Nephron (organoid): ENCODE data around the gene MITF.

Experiments used
- H3K27ac Mint-ChIP-seq, 3 experiments: 2 replicates each; pipeline ENCODE4 v1.8.0; 2020; ENCODE audit warnings: mixed read lengths in 3 of 3, mild to moderate bottlenecking in 2 of 3, moderate library complexity in 1 of 3
- H3K27me3 Mint-ChIP-seq: 2 replicates; pipeline ENCODE4 v1.8.0; 2021; ENCODE audit warnings: low read depth, mild to moderate bottlenecking, moderate library complexity, mixed read lengths
- H3K36me3 Mint-ChIP-seq: 2 replicates; pipeline ENCODE4 v1.8.0; 2020; ENCODE audit warnings: low read depth, mixed read lengths
- H3K4me1 Mint-ChIP-seq: 2 replicates; pipeline ENCODE4 v1.8.0; 2020; ENCODE audit warnings: mixed read lengths
- H3K4me3 Mint-ChIP-seq, 3 experiments: 2 replicates each; pipeline ENCODE4 v1.8.0; 2020; ENCODE audit warnings: mild to moderate bottlenecking in 3 of 3, mixed read lengths in 3 of 3, moderate library complexity in 2 of 3
- H3K9me3 Mint-ChIP-seq: 2 replicates; pipeline ENCODE4 v1.8.0; 2020; ENCODE audit warnings: mixed read lengths
- CTCF ChIP-seq, 3 experiments: fragments of 200-600 bp; sonication (generic); IDR thresholded peaks; one replicate each; pipeline ENCODE4 v1.5.0; 2021; ENCODE audit warnings: antibody characterized with exemption in 3 of 3; ENCODE audit not compliant: unreplicated experiment in 3 of 3

The MITF gene

GRCh38 chr3:69864141-69864540, 124.9 kb downstream of the MITF start:
- H3K27ac Mint-ChIP-seq = peak overlapping the region in 1 of 3 experiments; percentile 97
- no peak for TF ChIP-seq CTCF (IDR thresholded peaks at IDR 0.05; ENCODE audit: unreplicated experiment in 3 of 3)
- H3K36me3 Mint-ChIP-seq = no peaks in the 10 kb centered on the region
- no peaks in the 10 kb centered on the region for H3K27me3 Mint-ChIP-seq
- H3K9me3 Mint-ChIP-seq = no peaks in the 10 kb centered on the region
- no peak overlapping the region for H3K4me3 Mint-ChIP-seq
- peaks cover 19% of the 10 kb centered on the region for H3K4me1 Mint-ChIP-seq

- Mint-ChIP-seq H3K27me3 (no peaks in the 10 kb centered on the region), H3K9me3 (no peaks in the 10 kb centered on the region), H3K4me1 (peaks cover 19% of the 10 kb centered on the region), H3K4me3 (no peak overlapping the region), H3K27ac (peak overlapping the region; percentile 25 to 97 (median 83)), H3K36me3 (no peaks in the 10 kb centered on the region)
- no peak for TF ChIP-seq CTCF (IDR thresholded peaks at IDR 0.05; ENCODE audit: unreplicated experiment in 3 of 3)
Measured at GRCh38 chr3:69864766-69865165, 125.5 kb downstream of the MITF start.

GRCh38 chr3:69865925-69866679, 126.8 kb downstream of the MITF start:
- no peaks in the 10 kb centered on the region for H3K27me3 Mint-ChIP-seq
- no peak for TF ChIP-seq CTCF (IDR thresholded peaks at IDR 0.05; ENCODE audit: unreplicated experiment in 3 of 3)
- H3K4me3 Mint-ChIP-seq = peak overlapping the region; percentile 76 to 83 (median 79)
- H3K9me3 Mint-ChIP-seq = no peaks in the 10 kb centered on the region
- H3K36me3 Mint-ChIP-seq = no peaks in the 10 kb centered on the region
- H3K4me1 Mint-ChIP-seq = peaks cover 19% of the 10 kb centered on the region
- peak overlapping the region; percentile 56 to 97 (median 83) for H3K27ac Mint-ChIP-seq

GRCh38 chr3:69866988-69867720, 127.9 kb downstream of the MITF start:
- Mint-ChIP-seq H3K9me3 (no peaks in the 10 kb centered on the region), H3K27ac (peak overlapping the region; percentile 56 to 97 (median 83)), H3K36me3 (no peaks in the 10 kb centered on the region), H3K27me3 (no peaks in the 10 kb centered on the region), H3K4me1 (peaks cover 19% of the 10 kb centered on the region), H3K4me3 (peak overlapping the region; percentile 76 to 83 (median 79))
- TF ChIP-seq CTCF (IDR thresholded peaks at IDR 0.05; ENCODE audit: unreplicated experiment in 3 of 3) = no peak

- no peak for TF ChIP-seq CTCF (IDR thresholded peaks at IDR 0.05; ENCODE audit: unreplicated experiment in 3 of 3)
- H3K9me3 Mint-ChIP-seq = no peaks in the 10 kb centered on the region
- H3K36me3 Mint-ChIP-seq = no peaks in the 10 kb centered on the region
- H3K4me3 Mint-ChIP-seq = peak overlapping the region in 1 of 3 experiments; percentile 60
- H3K4me1 Mint-ChIP-seq = peaks cover 19% of the 10 kb centered on the region
- peak overlapping the region; percentile 56 to 97 (median 83) for H3K27ac Mint-ChIP-seq
- H3K27me3 Mint-ChIP-seq = no peaks in the 10 kb centered on the region
Measured at GRCh38 chr3:69867941-69868505, 128.8 kb downstream of the MITF start.
